Measurements from ENCODE around the gene PANX2.
"Not testable (repeated sequence)": the region's sequence is repeated elsewhere in the genome, so short reads cannot be mapped to it uniquely, and the experiment has no call there.

PANX2 gene

GRCh38 chr22:50147258-50148165 is 23.0 kb upstream of the PANX2 start:
- DNase-seq: peak; percentile 45 to 60

GRCh38 chr22:50148166-50148500 is 22.4 kb upstream of the PANX2 start:
- no peak for DNase-seq

GRCh38 chr22:50148991-50149721 is 21.4 kb upstream of the PANX2 start:
- peak; percentile 73 to 77 for DNase-seq

GRCh38 chr22:50150161-50151129 is 20.1 kb upstream of the PANX2 start:
- no peak for DNase-seq

GRCh38 chr22:50151571-50152537 is 18.7 kb upstream of the PANX2 start:
- DNase-seq: no peak

- DNase-seq: no peak
Observed at GRCh38 chr22:50153056-50153755, 17.3 kb upstream of the PANX2 start.

- no peak for DNase-seq
Observed at GRCh38 chr22:50153756-50154140, 16.8 kb upstream of the PANX2 start.

GRCh38 chr22:50157709-50158375 is 12.7 kb upstream of the PANX2 start:
- DNase-seq: no peak

- no peak for DNase-seq
Observed at GRCh38 chr22:50160947-50161346, 9.6 kb upstream of the PANX2 start.

GRCh38 chr22:50161508-50162390 is 8.8 kb upstream of the PANX2 start:
- no peak for DNase-seq

GRCh38 chr22:50162391-50162956 is 8.1 kb upstream of the PANX2 start:
- no peak for DNase-seq

- no peak for DNase-seq
Observed at GRCh38 chr22:50165436-50166123, 5.0 kb upstream of the PANX2 start.

GRCh38 chr22:50167689-50168489 is 2.6 kb upstream of the PANX2 start:
- DNase-seq: no peak

- DNase-seq: not testable (repeated sequence)
Observed at GRCh38 chr22:50168490-50169180, 1.9 kb upstream of the PANX2 start.

GRCh38 chr22:50169181-50169759 is 1.3 kb upstream of the PANX2 start:
- DNase-seq: no peak

- DNase-seq: no peak
Observed at GRCh38 chr22:50169774-50170341, 673 bp upstream of the PANX2 start.

All from AML-193 (cell line).